ENCODE results near the gene CBX8. TPM values are rescaled to one million over a fixed set of nuclear protein-coding genes. Genes with fewer than 3 reads are reported as not detected.

Gene CBX8
- total and polyA plus RNA-seq, 8 donors = 1.6 to 5.7 (median 4.1) TPM

DNA sequence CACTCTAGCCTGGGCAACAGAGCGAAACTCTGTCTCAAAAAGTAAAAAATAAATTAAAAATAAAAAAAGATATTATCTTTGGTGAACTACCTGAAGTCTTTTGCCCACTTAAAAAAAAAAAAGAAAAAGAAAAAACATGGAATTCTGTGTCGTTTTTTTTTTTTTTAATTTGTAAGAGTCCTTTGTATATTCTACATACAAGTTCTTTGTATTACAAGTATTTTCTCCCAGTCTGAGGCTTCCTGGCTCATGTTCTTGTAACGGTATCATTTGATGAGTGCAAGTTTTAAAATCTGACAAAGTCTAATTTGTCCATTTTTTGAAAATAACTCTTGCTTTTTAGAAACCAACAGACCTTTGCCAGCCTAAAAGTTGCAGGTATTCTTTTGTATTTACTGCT lies 31.2 kb downstream of the CBX8 start:
- DNase-seq = no peak
- H3K27ac ChIP-seq = no peak overlapping the region
- H3K9me3 ChIP-seq = no peaks in the 10 kb centered on the region
- no peak for ATAC-seq
- TF ChIP-seq, protein P1, sequence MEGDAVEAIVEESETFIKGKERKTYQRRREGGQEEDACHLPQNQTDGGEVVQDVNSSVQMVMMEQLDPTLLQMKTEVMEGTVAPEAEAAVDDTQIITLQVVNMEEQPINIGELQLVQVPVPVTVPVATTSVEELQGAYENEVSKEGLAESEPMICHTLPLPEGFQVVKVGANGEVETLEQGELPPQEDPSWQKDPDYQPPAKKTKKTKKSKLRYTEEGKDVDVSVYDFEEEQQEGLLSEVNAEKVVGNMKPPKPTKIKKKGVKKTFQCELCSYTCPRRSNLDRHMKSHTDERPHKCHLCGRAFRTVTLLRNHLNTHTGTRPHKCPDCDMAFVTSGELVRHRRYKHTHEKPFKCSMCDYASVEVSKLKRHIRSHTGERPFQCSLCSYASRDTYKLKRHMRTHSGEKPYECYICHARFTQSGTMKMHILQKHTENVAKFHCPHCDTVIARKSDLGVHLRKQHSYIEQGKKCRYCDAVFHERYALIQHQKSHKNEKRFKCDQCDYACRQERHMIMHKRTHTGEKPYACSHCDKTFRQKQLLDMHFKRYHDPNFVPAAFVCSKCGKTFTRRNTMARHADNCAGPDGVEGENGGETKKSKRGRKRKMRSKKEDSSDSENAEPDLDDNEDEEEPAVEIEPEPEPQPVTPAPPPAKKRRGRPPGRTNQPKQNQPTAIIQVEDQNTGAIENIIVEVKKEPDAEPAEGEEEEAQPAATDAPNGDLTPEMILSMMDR (IDR thresholded peaks at IDR 0.05) = no peak
- no peak for FAIRE-seq
- intact Hi-C loops (cut with DNase I) = no loop called here
- no peak overlapping the region for H3K4me3 ChIP-seq
- no peaks in the 10 kb centered on the region for H3K4me1 ChIP-seq
- no peaks in the 10 kb centered on the region for H3K36me3 ChIP-seq
- no peaks in the 10 kb centered on the region for H3K27me3 ChIP-seq
- 65 to 76% methylated on average over 3 of the region's 3 CpGs for WGBS, 2 donors

DNA sequence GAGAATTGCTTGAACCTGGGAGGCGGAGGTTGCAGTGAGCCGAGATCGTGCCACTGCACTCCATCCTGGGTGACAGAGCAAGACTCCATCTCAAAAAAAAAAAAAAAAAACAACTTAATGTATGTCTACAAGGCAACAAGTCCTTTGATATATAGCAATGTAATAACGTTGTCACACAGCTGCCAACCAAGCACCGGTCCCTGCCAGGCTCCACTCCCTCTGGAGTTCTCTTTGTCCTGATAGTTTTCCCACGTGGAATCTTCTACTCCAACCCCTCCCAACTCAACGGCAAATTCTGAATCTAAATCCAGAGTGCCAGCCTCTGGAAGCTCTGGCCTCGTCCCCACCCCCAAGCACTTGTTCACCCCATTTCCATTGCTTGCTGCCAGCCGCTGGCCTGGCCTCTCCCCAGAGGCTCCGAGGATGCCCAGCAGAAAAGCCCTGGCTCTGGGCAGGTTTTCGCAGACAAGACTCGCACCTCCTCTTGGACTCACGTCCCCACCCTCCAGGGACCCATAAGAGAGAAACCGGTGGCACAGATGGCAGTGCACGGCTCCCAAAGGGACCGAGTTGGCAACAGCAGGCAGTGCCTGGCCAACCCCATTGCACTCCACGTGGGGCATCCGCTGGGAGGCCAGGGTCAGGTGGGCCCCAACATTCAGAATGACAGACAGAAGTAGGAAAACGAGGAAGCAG lies 34.8 kb downstream of the CBX8 start:
- TF ChIP-seq, protein P1 (IDR thresholded peaks at IDR 0.05) = no peak
- 69 to 72% methylated on average over 16 to 19 of the region's 19 CpGs for WGBS, 2 donors
- intact Hi-C loops (cut with DNase I) = no loop called here
- H3K4me1 ChIP-seq = no peaks in the 10 kb centered on the region
- ATAC-seq = no peak
- no peak overlapping the region for H3K4me3 ChIP-seq
- DNase-seq = peak in 1 of 6 donors; percentile 33
- no peaks in the 10 kb centered on the region for H3K9me3 ChIP-seq
- no peak for FAIRE-seq
- no peaks in the 10 kb centered on the region for H3K36me3 ChIP-seq
- H3K27me3 ChIP-seq = no peaks in the 10 kb centered on the region
- no peak overlapping the region for H3K27ac ChIP-seq

DNA sequence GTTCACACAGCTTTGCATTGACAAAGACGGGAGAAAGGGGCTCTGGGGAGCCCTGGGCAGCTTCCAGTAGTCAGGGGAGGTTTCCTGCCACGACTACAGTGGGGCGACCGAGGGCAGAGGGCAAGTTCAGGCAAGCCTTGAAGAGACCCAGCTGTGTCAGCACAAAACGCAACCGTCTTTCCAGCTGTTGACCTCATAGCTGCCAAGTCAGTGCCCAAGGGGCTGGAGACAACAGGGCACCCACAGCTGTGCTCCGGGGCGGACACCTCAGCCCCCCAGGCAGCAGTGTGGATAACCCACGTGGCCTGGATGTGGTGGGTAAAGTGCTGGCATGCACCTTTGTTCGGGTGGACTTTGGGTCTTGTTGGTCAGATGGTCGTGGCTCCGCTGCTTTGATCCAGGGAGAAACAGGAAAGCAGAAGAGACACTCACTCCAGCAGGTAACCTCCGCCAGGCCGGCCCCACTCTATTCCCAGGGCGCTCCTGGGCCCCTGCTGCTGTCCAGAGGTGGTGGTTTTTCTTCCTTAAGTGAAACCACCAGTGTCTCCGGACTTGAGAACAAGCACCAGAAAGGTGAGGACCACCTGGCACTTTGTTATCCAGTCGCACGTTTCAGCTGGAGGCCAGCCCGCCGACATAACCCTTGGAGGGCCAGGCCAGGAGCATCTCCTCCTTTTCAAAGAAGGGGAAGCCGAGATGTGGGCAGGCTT lies 36.5 kb downstream of the CBX8 start:
- DNase-seq = peak in 1 of 6 donors; percentile 37
- TF ChIP-seq, protein P1 (IDR thresholded peaks at IDR 0.05) = no peak
- WGBS, 2 donors = 77 to 87% methylated on average over 21 of the region's 21 CpGs

DNA sequence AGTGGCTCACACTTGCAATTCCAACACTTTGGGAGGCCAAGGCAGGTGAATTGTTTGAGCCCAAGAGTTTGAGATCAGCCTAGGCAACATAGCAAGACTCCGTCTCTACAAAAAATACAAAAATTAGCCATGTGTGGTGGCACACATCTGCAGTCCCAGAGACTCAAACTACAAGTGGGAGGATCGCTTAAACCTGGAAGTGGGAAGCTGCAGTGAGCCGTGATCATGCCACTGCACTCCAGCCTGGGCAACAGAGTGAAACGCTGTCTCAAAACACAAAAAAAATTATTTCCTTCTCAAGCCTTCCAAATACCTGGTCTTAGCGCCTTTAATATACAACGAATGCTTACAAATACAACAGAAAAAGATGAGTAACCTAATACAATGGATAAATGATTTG lies 38.6 kb downstream of the CBX8 start:
- FAIRE-seq = no peak
- WGBS, 2 donors = 86 to 89% methylated on average over 6 of the region's 6 CpGs
- Histone ChIP-seq H3K36me3 (no peaks in the 10 kb centered on the region), H3K27me3 (no peaks in the 10 kb centered on the region), H3K4me1 (no peaks in the 10 kb centered on the region), H3K27ac (no peak overlapping the region), H3K9me3 (no peaks in the 10 kb centered on the region), H3K4me3 (no peak overlapping the region)
- TF ChIP-seq, protein P1 (IDR thresholded peaks at IDR 0.05) = no peak
- intact Hi-C loops (cut with DNase I) = no loop called here
- ATAC-seq = no peak
- peak in 1 of 6 donors; percentile 2 for DNase-seq

More for the DNA sequence above, 36.5 kb downstream of the CBX8 start:
- no peaks in the 10 kb centered on the region for H3K36me3 ChIP-seq
- intact Hi-C loops (cut with DNase I) = no loop called here
- no peak for FAIRE-seq
- no peaks in the 10 kb centered on the region for H3K27me3 ChIP-seq
- ATAC-seq = no peak
- H3K9me3 ChIP-seq = no peaks in the 10 kb centered on the region
- no peak overlapping the region for H3K4me3 ChIP-seq
- H3K27ac ChIP-seq = no peak overlapping the region
- H3K4me1 ChIP-seq = no peaks in the 10 kb centered on the region
